GM21390 (cell line): ENCODE measurements around the gene TSPAN11.
A peak's percentile ranks its signal among the peaks of the same experiment; 100 is the strongest.

Experiments used
- ATAC-seq: cut with Tn5 transposase; IDR thresholded peaks from one replicate; pipeline ENCODE4 v1.9.1; 2021; ENCODE audit not compliant: unreplicated experiment

Gene TSPAN11

DNA sequence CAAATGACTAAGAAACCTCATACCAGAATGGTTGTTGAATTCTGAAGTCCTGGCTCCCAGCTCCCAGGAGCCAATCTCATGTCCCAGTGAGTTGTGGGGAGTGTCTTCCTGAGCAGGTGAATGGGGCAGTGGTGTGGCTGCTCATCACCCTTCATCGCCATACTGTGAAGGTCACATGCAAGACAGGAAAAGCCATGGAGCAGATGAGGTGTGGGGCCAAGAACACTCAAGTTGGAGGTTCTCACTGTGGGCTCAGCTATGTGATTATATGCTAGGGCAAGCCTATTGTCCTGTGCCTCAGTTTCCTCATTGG is 16.6 kb upstream of the TSPAN11 start:
- ATAC-seq, result no peak

DNA sequence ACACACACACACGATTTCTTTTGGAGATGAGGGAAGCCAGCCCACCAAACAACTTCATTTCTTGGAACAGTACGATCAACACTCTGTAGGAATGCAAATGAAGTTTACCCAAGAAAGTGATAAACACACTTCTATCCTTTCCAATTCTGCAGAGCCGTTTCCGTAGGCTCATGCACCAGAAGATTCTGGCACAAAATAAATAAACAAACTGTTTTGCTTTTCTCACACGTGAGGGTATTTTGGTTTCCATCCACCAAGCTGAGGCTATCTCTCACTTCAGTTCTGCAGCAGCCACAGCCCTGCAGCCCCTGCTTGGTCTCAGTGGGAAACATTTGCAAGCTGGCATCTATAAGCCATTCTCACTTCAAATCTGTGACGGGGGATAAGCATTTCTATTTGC is 15.3 kb upstream of the TSPAN11 start:
- ATAC-seq, result no peak

DNA sequence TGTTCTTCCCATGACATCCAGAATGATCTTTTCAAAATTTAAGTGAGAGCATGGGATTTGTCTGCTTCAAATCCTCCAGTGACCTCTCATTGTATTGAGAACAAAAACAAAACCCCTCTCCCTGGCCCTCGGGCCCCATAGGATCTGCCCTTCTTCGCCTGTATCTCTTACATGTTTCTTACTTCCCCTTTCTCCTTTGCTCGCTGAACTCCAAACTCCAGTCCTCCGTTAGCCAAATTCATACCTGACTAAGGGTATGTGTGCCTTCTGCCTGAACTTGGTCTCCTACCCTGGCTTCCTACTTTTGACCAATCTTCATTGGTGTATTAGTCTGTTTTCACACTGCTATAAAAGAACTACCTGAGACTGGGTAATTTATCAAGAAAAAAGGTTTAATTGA is 13.2 kb upstream of the TSPAN11 start:
- peak; percentile 77 for ATAC-seq

GRCh38 chr12:30914986-30915591 is 11.5 kb upstream of the TSPAN11 start:
- ATAC-seq, result no peak

DNA sequence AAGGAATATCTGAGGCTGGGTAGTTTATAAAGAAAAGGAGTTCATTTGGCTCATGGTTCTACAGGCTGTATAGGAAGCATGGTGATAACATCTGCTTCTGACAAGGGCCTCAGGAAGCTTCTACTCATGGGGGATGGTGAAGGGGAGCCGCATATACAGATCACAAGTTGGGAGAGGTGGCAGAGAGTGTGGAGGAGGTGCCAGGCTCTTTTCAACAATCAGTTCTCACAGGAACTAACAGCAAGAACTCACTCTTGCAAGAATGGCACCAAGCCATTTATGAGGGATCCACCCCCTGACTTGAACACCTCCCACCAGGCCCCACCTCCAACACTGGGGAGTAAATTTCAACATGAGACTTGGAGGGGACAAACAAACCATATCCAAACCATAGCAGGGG is 3.5 kb upstream of the TSPAN11 start:
- ATAC-seq, result no peak

DNA sequence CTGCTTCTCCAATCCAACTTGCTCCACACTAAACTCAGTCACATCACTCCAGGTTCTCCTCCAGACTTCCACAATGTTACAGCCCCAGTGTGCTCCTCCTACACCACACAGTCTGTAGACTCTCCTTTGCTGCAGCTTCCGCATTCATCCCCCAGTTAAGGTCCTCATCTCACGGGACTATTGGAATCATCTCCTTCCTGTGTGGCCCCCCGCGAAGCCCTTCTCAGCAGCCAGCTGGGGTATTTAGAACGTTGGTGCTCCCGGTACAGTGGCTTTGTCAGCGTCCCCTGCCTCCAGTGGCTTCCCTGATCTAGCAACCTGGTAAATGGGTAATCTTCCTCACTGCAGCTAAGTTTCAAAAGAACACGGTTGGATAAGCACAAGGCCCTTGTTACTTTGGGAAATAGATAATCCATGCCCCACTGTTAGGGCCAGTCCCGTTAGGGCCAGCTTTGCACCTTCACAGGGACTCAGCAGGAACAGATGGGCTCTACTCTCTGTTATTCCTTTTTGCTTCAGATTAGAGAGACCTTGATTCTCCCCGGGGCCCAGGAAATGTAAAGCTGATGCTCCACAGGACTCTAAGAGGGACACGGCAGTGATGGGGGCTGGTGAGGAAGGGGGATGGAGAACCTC is 823 bp upstream of the TSPAN11 start:
- no peak for ATAC-seq

DNA sequence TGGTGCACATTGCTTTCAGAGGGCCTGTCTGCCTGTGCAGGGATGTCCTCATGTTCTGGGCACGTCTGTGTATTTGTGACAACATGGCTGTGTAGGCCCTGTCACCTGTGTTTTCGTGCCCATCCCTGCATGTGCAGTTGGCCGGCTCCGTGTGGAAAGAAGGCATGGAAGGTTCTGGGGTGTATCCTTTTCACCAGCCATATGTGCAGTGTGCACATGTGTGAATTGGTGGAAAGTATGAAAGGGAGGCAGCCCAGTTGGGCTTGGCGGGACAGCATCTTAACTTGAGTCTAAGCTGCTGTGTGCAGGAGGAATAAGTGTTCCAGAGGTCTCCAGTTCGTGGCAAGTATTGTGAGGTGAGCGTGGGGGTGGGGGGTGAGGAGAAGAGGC is 669 bp downstream of the TSPAN11 start:
- ATAC-seq, result no peak

DNA sequence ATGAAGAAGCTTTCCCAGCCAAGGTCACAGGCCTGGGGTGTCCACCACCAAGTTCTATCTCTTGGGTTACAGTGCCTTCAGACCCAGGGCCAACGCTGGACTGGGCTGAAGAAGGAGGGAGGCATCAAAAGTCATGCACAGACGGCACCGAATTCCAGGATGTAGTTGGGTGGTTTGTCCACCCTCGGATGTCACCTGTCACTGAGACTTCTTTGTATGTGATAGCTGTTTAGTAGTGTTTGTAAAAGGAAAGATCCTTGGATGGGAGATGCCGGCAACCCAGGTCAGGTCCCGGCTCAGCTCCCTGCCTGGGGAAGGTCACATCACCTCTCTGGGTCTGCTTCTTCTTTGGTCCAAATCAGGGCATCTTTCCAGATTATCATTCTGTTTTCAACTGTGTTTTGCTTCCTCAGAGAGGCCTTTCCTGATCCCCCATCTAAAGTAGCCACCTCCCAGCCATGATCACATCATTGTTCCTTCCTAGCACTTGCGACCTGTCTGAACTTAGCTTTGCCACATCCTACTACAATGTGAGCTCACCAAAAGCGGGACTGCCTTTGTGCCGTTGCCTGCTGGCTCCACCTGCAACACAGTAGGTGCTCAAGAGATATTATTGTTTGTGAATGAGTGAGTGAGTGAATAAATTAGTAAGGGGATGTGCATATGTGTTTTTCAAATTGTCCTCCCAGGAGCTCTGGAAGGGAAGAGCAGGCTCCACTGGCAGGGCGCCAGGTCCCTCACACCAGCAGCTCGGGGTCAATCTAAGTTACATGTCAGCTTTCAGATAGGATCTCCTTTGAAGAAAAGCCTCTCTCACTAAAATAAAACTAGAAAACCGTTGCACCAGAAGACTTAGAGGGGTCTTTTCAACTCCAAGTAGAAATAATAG is 2.1 kb downstream of the TSPAN11 start:
- ATAC-seq, result no peak

DNA sequence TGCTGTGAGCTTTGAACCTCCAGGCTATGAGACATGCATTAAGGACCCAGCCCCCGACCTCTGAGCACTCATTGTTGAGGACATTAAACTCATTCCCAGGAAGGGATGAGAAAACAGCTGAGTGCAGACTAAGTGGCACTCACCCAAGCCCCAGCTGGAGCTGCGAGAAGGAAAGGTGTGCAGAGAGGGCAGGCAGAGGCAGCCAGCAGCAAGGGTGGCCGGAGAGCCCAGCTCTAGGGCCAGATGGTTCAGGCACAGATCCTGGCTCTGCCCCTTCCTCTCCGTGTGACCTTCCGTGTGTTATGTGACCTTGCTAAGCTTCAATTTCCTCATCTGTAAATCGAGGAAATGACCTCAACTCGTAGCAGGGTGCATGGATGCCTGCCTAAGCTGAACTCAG is 3.7 kb downstream of the TSPAN11 start:
- ATAC-seq, result no peak

DNA sequence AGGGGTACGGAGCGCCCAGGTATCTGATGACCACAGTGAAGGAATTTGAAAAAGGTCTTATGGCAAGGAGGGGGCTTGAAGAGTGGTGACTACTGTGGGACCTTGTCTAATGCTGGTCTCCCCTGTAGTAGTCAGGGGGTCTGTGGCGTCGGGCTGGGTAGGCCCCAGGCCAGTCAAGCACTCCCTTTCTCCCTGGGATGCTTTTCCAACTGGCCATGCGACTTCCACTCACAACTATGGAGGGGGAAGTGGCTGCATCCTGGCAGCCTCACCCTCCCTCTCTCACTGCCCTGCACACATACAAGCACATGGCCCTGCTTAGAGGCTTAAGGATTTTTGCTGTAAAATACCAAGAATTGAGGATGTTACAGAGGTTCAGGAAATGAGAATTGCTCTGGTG is 4.1 kb downstream of the TSPAN11 start:
- no peak for ATAC-seq

GRCh38 chr12:30932881-30933280 is 6.3 kb downstream of the TSPAN11 start:
- no peak for ATAC-seq

DNA sequence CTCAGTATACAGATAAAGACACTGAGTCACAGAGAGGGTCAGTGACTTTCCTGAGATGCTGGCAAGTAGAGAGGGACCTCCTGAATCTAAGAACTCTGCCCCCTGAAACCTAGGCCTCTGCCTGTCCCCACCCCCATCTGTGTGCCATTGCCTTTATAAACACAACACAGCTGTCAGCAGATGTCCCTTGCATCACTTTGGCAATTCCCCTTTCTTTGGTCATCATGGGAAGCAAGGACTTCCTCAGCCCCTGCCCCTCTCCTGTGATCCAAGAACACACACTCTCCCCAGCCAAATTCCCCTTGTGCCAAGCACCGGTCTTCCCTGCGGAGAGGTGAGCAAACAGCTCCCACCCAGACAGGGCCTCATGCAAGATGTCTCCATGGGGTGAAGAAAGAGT is 8.3 kb downstream of the TSPAN11 start:
- no peak for ATAC-seq

GRCh38 chr12:30936036-30936435 is 9.5 kb downstream of the TSPAN11 start:
- no peak for ATAC-seq

GRCh38 chr12:30939234-30939633 is 12.7 kb downstream of the TSPAN11 start:
- no peak for ATAC-seq

GRCh38 chr12:30942486-30942885 is 15.9 kb downstream of the TSPAN11 start:
- ATAC-seq, result no peak

DNA sequence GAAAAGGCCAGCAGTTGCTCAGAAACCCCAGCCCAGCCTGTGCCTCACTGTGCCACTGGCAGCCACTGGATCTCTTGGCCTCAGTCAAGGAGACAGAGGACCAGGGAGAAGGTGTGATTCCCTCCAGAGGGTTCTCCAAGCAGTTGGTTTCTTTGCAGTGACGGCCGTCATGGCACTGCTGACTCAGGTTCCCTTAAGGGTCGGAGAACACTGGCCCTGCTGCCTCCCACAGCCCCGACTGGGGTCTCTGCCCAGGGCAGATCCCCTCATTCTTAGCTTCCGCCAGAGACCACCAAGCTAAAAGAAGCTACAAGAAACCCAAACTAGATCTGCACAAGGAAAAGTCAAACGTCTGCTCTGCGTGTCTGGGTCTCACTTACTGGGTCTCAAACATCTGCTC is 16.4 kb downstream of the TSPAN11 start:
- ATAC-seq, result no peak

DNA sequence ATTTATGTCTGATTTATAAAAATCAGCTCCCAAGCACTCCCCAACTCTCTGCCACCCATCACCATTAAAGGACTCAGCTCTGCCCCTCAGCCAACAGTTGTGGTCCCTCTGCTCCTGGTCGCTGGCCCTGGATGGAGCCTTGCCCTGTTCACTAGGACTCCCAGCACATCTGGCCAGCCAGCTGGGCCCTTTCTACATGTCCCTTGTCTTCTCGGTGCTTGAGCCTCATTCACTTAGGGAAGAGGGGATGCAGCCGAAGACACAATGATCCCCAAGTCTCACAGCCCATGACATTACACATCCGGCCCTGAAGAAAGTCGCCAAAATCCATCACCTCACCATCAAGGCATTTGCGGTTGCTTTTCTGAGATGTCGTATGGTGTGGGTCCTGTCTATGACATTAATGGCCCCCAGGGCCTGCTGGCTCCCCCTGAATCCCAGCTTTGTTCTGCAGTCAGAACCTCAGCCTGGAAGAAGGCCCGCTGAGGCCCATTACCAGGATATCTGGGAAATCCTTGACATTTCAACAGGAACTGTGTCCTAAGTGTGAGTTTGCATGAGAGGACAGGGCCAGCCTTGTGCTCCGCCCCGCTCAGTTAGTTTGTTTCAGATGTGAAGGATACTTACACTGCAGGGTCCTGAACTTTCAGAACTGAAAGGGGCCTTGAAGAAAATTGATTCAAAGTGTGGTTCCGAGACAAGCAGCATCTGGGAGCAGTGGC is 19.1 kb downstream of the TSPAN11 start:
- ATAC-seq, result no peak

DNA sequence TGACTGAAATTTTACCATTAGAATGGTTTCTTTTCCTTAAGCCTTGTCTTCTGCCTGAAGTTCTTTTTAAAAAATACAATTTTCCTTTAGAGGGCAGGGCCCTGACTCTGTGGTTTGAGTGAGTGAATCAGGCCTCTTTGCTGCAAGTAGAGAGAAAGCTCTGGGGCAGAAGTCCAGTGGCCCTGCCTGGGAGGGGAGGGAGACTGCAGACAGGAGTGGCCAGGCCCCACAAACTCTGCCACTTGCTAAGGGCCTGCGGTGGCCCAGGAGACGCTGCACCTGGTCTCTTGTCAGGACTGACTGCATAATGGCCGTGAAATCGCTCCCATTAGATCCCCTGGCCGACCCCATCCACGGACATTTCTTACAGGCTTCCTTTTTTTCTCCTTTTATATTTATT is 25.5 kb downstream of the TSPAN11 start:
- no peak for ATAC-seq

DNA sequence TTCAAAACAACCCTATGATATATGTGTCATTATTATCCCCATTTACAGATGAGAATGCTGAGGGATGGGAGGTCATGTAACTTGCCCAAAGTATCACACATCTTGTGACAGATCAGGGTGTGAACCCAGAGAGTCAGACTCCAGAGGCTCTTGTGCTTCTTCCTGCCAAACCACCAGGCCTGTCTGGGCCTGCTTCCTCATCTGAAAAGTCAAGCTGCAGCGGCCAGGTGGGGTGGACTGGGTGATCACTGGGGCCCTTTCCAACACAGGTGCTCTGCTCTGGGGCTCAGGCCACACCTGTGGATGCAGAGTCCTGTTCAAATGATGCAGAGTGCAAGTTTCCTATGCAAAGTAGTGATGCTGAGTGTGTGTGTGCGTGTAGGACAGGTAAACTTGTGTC is 26.7 kb downstream of the TSPAN11 start:
- no peak for ATAC-seq

DNA sequence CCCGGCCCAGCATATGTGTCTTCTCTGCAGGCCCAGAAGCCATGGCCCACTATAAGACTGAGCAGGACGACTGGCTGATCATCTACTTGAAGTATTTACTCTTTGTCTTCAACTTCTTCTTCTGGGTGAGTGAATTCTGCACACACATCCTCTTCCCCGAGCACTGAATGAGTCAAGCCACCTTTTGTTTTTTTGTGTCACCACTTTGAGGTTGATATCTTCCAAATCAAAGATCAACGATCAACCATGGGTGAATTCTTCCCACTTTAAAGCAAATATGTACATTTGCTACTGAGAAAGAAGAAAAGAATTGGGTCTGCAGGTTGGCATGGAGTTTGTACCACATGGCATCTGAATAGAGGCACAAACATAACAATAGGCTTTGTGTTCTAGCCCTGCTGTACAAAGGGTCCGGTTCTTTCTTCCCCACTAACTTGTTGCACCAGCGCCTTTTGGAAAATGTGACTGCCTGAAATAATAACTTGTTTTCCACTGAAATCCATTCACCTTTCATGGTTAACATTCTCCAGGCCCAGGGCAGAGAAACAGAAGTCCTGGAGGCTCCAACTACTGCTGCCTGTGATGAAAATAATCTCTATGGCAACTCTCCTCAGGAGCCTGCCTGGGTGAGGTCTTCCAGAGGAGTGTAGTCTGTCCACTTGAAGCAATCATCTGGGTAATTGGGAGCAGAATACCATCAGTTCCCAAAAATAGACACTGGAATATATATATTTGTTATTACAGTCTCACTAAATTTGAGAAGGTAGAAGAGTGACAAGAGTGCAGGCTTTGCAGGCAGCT is 27.6 kb downstream of the TSPAN11 start:
- no peak for ATAC-seq

DNA sequence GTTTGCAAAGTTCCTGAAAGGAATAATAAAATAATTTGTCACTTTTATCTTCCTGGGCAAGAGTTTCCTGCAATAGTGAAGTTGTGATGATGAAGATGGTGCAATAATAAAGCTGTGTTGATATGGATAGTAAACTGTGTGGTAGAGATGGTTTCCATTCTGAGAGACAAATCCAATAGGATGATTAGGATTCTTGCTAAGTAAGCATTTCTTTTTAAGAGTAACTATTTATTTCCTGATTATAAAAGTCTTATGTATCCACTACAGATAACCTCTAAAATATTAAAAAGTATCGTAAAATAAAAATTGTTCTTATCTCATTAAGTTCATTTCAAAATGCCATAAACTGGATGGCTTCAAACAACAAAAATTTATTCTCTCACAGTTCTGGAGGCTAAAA is 28.7 kb downstream of the TSPAN11 start:
- ATAC-seq, result no peak
